HL-60 (cell line): ENCODE data around the gene SHFL.

Source experiments
- DNase-seq, 2 experiments: peaks; one replicate each; pipeline ENCODE4 v3.0.0-alpha.2; 2010 to 2020; ENCODE audit warnings: low read depth in 1 of 2, low spot score in 1 of 2
- H3K27ac ChIP-seq: fragments of 250-450 bp; sonication (Bioruptor Pico); replicated peaks from 2 replicates; pipeline ENCODE4 v1.5.1; 2020; ENCODE audit warnings: mild to moderate bottlenecking, moderate library complexity
- H3K27me3 ChIP-seq: fragments of 250-450 bp; sonication (Bioruptor Pico); 2 replicates; pipeline ENCODE4 v1.5.1; 2021; ENCODE audit warnings: mild to moderate bottlenecking, moderate library complexity; ENCODE audit not compliant: insufficient read depth, poor library complexity, severe bottlenecking
- H3K4me3 ChIP-seq: replicated peaks from 2 replicates; pipeline ENCODE4 v1.5.1; 2011; ENCODE audit warnings: mild to moderate bottlenecking, control low read depth, low read length; ENCODE audit not compliant: insufficient read depth
- CTCF ChIP-seq: IDR thresholded peaks from one replicate; pipeline ENCODE4 v1.5.1; 2011; ENCODE audit warnings: low read length, control low read depth, inconsistent platforms; ENCODE audit not compliant: insufficient read depth
- GABPA ChIP-seq: IDR thresholded peaks from 2 replicates; pipeline ENCODE4 v1.6.1; 2012; ENCODE audit warnings: low read depth
- POLR2AphosphoS5 ChIP-seq: IDR thresholded peaks from 2 replicates; pipeline ENCODE4 v1.6.1; 2012; ENCODE audit warnings: low read depth
- REST ChIP-seq: IDR thresholded peaks from 2 replicates; pipeline ENCODE4 v1.6.1; 2012; ENCODE audit warnings: low read depth; ENCODE audit not compliant: insufficient replicate concordance
- SPI1 ChIP-seq: IDR thresholded peaks from 2 replicates; pipeline ENCODE4 v1.6.1; 2012; ENCODE audit warnings: low read depth, mild to moderate bottlenecking, borderline replicate concordance

Gene SHFL

DNA sequence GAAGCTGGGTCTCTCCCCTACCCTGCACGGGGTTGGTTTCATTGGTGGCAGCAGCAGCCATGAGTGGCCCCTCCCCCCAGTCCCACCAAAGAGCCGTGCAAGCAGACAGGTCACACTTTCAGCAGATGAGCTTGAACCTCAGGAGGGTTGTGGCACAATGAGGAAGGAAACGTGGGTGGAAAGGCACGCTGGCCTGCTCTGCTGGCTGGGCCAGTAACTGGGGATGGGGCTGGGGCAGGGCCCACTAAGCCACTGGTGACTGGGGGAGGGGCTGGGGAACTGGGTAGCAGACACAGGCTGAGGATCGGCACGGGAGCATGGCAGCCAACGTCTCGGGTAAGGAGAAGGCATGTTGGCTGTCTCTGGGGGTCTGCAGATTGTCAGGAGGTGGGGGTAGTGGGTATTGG lies 25.3 kb downstream of the SHFL start, which contains the start of gene P2RY11:
Gene P2RY11, plus strand, starts transcription at position 289 of the 407 bp plus-strand sequence. Its CDS starts 29 bp downstream, at position 318.
- no peaks in the 10 kb centered on the region for H3K27me3 ChIP-seq
- H3K4me3 ChIP-seq: 0 out of 2 replicates have a peak within 1 kb of the TSS, but pooled peaks have one; percentile 4
- TF ChIP-seq CTCF: no peak
- TF ChIP-seq POLR2AphosphoS5: peak; percentile 95
- TF ChIP-seq GABPA: no peak
- peak; percentile 28; the same call in 1 of the 2 replicates for TF ChIP-seq SPI1
- TF ChIP-seq REST: no peak
- H3K27ac ChIP-seq: peak within 1 kb of the TSS; percentile 89
- peak; percentile 80 to 97 for DNase-seq

DNA sequence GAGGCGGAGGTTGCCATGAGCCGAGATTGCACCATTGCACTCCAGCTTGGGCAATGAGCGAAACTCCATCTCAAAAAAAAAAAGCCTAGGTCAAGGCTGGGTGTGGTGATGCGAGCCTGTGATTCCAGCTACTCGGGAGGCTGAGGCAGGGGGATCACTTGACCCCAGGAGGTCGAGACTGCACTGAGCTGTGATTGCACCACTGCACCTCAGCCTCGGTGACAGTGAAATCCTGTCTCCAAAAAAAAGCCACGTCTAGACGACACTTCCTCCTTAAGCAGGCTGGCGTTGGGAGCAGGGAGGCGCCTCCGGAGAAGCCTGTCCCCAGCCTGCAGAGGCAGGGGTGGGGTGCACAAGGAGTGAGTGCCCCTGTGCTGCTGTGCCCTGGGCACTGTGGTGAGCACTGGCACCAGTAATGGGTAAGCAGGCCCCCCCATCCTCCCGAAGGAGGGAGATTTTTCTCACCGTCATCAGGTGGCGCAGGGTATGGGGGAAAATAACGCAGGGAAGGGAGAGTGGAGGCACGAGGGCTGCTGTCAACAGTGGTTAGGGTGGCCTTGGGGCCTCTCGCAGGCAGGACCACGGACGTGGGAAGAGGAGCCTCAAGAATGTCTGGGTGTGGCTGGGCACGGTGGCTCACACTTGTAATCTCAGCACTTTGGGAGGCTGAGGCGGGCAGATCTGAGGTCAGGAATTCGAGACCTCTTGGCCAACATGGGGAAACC lies 26.1 kb downstream of the SHFL start:
- no peak overlapping the region for H3K4me3 ChIP-seq
- DNase-seq: peak in 1 of 2 experiments; percentile 84
- TF ChIP-seq GABPA (no peak), REST (peak; percentile 26), CTCF (no peak), SPI1 (peak; percentile 81; the same call in 1 of the 2 replicates), POLR2AphosphoS5 (peak; percentile 96)

DNA sequence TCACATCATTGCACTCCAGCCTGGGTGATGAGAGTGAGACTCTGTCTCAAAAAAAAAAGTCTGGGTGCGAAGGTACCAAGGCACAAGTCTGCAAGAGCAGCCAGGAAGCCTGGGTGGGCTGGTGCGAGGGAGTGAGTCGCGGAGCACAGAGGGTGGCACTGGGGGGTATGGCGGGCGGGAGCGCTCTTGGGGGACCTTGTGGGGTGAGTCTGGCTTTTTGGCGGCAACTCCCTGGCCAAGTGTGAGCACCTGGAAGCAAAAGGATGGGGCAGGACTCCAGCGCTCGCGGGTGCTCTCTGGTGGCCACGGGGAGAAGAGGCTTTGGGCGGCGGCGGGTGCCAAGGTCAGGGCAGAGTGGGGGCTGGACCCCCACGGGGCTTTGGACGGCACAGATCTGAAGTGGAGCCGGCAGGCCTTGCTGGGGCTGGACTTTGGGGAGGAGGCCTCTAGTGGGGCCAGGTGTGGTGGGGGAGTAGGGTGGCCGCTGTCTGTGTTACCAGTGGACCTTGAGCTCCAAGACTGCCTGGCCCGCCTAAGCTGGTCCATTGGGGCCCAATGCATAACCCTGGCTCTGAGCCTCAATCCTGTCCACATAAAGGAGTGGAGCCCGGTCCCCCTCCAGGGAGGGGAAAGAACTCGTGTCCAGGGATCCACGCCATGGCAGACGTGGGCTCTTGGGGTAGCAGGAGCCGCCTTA lies 26.9 kb downstream of the SHFL start:
- peak; percentile 39 for TF ChIP-seq CTCF
- TF ChIP-seq REST: no peak
- peak; percentile 62 for TF ChIP-seq POLR2AphosphoS5
- TF ChIP-seq SPI1: no peak
- no peak for TF ChIP-seq GABPA
- Histone ChIP-seq H3K27ac (peak overlapping the region; percentile 89), H3K4me3 (no peak overlapping the region), H3K27me3 (no peaks in the 10 kb centered on the region)
- peak in 1 of 2 experiments; percentile 81 for DNase-seq

More for the DNA sequence above, 26.1 kb downstream of the SHFL start:
- no peaks in the 10 kb centered on the region for H3K27me3 ChIP-seq
- H3K27ac ChIP-seq: peak overlapping the region; percentile 89
